ENCODE measurements around the gene ZFP28.

Gene ZFP28

GRCh38 chr19:56538761-56539263 lies at the start of gene ZFP28:
TSS of gene ZFP28 (plus strand) at chr19:56538948. CDS start at chr19:56539019, 71 bp downstream.
- peak; percentile 65 for DNase-seq (ENCODE audit: low read depth)

DNA sequence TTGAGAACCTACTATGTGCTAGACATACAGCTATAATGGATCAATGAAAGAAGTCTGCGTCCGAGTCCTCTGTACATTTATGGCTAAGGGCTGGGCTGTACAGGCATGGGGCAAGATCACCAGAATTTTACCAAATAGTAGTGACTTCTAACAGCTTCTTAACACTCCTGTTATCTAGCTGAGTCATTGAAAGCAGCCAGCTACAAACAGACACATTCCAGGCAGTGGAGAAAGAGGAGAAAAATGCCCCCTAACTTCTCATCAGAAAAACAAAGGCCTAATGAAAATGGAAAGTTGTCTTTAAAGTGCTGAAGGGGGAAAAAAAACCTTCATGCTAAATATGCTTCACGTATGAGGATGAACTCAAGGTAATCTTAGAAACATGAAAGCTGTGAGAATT lies 47.3 kb upstream of the ZFP28 start:
- DNase-seq (ENCODE audit: low read depth), result no peak

DNA sequence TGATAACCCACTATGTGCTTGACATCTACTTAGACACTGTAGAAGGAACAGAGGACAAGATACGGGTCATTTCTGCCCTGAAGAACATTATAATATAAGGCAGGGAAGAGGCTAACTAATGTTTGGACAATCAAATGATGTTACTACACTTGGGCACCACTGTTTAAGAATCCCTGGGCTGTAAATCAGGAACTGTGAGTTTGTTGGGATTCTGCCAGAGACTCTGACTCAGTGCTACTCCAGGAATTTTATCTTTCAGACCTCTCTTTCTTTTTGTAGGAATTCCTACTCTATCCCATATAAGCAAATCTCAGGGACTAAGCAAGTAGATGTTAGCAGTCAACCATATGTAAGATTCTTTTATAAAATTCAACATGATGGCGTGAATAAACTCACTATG lies 34.2 kb upstream of the ZFP28 start:
- no peak for DNase-seq (ENCODE audit: low read depth)

DNA sequence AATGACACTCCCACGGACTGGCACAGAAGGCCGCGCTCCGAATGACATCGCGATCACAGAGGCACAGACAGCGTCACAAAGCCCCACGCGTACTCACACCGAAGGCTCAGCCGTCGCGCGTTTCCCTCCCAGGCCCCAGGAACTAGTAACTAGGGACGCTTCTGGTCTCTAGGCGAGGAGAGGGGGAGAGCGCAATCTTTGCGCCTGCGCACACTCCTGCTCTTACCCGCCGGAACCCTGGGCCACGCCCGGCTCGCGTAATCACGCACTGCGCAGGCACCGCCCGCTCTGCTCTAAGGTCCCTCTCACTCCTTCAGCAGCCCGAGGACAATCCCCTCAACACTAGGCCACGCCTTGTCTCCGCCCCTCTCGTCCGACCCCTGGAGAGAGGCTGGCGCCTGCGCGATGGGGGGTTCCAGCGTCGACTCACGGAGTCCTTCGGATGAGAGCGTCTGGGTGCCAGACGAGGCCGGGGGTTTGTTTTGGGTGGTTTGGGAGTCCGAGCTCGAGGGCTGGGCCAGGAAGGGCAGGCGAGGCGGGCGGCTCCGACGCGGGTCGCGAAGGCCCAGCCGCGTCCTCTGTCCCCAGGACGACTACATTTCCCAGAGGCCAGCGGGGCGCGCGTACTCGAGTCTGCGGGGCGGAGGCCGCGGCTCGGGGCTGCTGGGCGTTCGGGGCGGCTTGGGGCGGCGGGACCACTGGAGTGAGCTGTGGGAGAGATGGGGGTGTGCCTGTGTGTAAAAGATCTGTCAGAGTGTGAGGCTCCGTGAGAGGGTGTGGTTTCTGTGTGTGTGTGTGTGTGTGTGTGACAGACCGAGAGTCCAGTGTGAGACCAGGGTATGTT lies 31.1 kb upstream of the ZFP28 start, which contains the start of gene ZNF471:
Gene ZNF471 (plus strand): TSS at position 410 of the 844 bp plus-strand sequence. CDS start 3,717 bp downstream, outside the sequence.
- DNase-seq (ENCODE audit: low read depth), result peak; percentile 81

DNA sequence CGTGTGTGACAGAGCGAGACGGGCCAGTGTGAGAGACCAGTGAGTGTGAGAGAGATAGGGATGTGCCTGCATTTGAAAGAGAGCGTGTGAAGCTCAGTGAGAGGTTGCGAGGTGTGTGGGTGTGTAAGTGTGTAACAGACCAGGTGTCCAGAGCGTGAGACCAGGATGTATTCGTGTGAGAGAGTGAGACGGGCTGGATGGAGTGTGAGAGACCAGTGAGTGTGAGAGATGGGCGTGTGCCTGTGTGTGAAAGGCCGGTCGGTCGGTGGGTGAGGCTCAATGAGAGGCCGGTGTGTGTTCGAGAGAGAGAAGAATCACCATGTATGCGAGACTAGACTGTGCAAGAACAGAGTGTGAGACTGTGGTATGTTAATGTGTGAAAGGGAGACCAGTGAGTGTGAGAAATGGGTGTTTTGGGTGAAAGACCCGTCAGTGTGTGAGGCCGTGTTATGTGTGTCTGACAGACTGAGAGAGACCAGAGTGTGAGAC lies 30.4 kb upstream of the ZFP28 start:
- no peak for DNase-seq (ENCODE audit: low read depth)

GRCh38 chr19:56525214-56525860 lies 13.4 kb upstream of the ZFP28 start:
- no peak for DNase-seq (ENCODE audit: low read depth)

GRCh38 chr19:56537442-56537841 lies 1.3 kb upstream of the ZFP28 start:
- DNase-seq (ENCODE audit: low read depth), result no peak

GRCh38 chr19:56538254-56538760 lies 441 bp upstream of the ZFP28 start:
- DNase-seq (ENCODE audit: low read depth), result peak; percentile 85

- no peak for DNase-seq (ENCODE audit: low read depth)
Measured at GRCh38 chr19:56543776-56544175, 5.0 kb downstream of the ZFP28 start.

GRCh38 chr19:56547535-56547934 lies 8.8 kb downstream of the ZFP28 start:
- no peak for DNase-seq (ENCODE audit: low read depth)

DNA sequence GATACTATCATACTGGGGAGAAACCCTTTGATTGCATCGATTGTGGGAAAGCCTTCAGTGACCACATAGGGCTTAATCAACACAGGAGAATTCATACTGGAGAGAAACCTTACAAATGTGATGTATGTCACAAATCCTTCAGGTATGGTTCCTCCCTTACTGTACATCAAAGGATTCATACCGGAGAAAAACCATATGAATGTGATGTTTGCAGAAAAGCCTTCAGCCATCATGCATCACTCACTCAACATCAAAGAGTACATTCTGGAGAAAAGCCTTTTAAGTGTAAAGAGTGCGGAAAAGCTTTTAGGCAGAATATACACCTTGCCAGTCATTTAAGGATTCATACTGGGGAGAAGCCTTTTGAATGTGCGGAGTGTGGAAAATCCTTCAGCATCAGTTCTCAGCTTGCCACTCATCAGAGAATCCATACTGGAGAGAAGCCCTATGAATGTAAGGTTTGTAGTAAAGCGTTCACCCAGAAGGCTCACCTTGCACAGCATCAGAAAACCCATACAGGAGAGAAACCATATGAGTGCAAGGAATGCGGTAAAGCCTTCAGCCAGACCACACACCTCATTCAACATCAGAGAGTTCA lies 15.6 kb downstream of the ZFP28 start:
- DNase-seq (ENCODE audit: low read depth), result no peak

DNA sequence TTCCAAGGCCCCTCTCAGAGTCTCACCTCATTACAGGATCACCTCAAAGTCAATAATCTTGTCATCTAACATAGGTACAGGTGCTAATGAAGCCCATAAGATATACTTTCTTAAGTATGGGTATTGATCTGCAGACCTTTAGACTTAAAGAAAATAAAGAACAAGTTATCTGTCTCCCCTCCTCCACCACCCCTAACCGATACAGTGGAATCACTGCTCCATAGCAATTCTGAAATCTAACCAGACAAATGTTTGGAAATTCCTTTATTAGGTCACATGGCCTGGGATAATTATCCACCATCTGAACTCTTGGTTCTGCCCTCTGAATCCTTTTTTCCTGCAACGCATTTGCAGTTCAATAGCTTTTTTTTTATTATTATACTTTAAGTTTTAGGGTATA lies 24.0 kb downstream of the ZFP28 start:
- no peak for DNase-seq (ENCODE audit: low read depth)

DNA sequence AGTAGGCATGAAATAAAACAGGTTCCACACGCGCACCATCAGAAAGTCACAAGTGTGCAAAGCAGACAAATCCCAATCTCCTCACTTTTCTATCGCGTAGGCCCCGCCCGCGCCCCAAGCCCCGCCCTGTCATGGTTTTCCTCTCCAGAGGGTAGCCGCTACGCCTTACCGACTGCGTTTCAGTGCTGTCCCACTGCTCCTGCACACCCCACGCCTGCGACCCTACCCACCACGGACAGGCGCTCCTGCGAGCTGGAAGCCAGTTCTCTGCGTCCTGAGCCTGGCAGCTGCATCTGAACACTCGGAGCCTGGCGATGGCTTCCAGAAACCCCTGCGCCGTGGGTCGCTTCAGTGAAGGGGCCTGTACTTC lies 28.1 kb downstream of the ZFP28 start:
- DNase-seq (ENCODE audit: low read depth), result peak; percentile 15

- peak; percentile 83 for DNase-seq (ENCODE audit: low read depth)
Measured at GRCh38 chr19:56567274-56568120, 28.7 kb downstream of the ZFP28 start, which contains the start of gene ZNF470. TSS of gene ZNF470 (plus strand) at chr19:56567468. CDS start at chr19:56570312, 2,844 bp downstream.

DNA sequence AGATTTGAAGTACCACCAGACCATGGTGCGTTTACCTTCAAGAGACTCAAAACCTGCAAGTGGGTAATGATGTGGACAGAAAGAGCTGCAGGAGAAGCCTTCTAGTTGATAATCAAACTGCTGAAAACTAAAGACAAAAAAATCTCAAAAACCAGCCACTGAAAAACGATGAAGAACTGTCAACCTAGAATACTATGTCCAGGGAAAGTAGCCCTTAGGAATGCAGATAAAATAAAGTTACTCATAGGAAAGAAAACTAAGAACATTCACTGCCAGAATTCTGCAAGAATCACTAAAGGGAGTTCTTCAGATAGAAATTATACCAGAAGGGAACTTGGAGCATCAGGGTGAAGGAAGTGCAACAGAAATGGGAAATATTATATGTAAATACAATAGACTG lies 33.8 kb downstream of the ZFP28 start:
- DNase-seq (ENCODE audit: low read depth), result no peak

GRCh38 chr19:56573914-56574313 lies 35.2 kb downstream of the ZFP28 start:
- no peak for DNase-seq (ENCODE audit: low read depth)

DNA sequence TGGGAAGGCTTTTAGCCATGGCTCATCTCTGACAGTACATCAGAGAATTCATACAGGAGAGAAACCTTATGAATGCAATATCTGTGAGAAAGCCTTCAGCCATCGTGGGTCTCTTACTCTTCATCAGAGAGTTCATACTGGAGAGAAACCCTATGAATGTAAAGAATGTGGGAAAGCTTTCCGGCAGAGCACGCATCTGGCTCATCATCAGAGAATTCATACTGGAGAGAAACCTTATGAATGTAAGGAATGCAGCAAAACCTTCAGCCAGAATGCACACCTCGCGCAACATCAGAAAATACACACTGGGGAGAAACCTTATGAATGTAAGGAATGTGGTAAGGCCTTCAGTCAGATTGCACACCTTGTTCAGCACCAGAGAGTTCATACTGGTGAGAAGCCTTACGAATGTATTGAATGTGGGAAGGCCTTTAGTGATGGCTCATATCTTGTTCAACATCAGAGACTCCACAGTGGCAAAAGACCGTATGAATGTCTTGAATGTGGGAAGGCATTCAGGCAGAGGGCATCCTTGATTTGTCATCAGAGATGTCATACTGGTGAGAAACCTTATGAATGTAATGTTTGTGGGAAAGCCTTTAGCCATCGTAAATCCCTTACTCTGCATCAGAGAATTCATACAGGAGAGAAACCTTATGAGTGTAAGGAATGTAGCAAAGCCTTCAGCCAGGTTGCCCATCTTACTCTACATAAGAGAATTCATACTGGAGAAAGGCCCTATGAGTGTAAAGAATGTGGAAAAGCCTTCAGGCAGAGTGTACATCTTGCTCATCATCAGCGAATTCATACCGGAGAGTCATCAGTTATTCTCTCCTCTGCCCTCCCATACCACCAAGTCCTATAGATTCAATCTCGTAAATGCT lies 39.2 kb downstream of the ZFP28 start:
- no peak for DNase-seq (ENCODE audit: low read depth)

- DNase-seq (ENCODE audit: low read depth), result no peak
Measured at GRCh38 chr19:56594446-56594782, 55.7 kb downstream of the ZFP28 start.

DNA sequence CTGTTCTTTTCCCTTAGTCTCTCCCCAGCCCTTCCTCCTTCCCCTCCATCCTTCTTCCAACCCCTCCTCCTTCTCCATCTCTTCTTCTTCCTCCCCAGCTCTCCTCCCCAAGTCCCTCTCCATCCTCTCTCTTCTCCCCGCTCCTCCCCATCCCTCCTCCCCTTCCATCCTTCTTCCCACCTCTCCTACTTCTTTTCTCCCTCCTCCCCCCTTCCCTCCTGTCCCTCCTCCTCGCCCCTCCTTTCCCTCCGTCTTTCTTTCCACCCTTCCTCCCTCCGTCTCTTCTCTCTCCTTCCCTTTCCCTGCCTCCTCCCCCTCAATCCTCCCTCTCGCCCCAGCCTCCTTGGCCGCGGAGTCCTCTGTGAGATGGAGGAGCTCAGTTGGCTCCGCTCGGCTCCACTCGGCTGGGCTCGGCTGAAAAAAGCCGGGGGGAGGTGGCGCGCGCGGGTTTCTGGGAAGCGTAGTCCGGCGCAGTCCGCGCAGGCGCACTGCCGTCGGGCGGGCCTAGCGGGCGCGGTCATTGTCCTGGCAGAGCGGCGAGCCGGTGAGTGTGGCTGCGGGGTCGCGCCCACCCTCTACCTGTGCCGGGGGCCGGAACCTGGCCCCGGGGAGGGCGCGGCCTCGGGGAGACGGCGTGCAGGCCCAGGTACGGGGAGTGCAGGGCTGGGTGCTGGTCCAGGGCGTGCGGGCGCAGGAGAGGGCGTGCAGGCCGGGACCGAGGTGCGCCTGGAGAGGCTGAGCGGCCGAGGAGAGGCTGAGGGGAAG lies 56.2 kb downstream of the ZFP28 start, which contains the start of gene ZNF71:
Gene ZNF71 (plus strand): TSS at position 520 of the 765 bp plus-strand sequence. CDS start 6,257 bp downstream, outside the sequence.
- DNase-seq (ENCODE audit: low read depth), result peak; percentile 88

GRCh38 chr19:56595548-56595899 lies 56.8 kb downstream of the ZFP28 start:
- no peak for DNase-seq (ENCODE audit: low read depth)

All from stimulated activated CD8-positive, alpha-beta memory T cell treated with anti-CD3 and anti-CD28 coated beads, Interleukin-4, amount 100 ng/mL, for 24 hours (primary cell).